HG02798 (cell line): ENCODE measurements around the gene WDR45B.
A peak's percentile ranks its signal among the peaks of the same experiment; 100 is the strongest.
"Not testable (repeated sequence)": the region's sequence is repeated elsewhere in the genome, so short reads cannot be mapped to it uniquely, and the experiment has no call there.

Source experiments
- ATAC-seq: cut with Tn5 transposase; IDR thresholded peaks from one replicate; pipeline ENCODE4 v1.9.1; 2021; ENCODE audit warnings: mild to moderate bottlenecking; ENCODE audit not compliant: unreplicated experiment, poor library complexity

The WDR45B gene

DNA sequence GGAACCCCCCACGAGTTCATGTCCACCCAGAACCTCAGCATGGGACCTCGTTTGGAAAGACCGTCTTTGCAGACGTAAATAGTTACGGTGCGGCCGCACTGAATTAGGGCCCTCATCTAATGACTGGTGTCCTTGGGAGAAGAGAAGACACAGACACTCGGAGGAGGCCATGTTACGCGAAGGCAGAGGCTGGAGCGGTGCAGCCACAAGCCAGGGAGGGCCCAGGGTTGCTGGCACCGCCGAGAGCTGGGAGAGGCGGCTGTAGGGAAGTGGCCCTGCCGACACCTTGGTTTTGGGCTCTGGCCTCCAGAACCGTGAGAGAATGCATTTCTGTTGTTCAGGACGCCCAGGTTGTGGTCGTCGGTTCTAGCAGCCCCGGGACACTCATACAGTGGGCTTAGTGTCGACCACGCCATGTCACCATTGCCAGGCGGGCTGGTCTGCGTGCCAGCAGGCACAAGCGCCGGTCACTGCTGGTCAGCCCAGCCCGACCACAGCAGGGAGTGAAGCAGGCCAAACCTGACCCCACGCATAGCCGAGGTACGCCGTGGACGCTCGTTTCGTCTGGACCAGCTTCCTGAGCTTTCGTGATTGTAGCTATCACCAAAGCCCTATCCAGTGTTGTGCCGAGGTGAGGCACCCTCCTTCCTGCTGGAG lies 10.7 kb upstream of the WDR45B start:
- no peak for ATAC-seq

DNA sequence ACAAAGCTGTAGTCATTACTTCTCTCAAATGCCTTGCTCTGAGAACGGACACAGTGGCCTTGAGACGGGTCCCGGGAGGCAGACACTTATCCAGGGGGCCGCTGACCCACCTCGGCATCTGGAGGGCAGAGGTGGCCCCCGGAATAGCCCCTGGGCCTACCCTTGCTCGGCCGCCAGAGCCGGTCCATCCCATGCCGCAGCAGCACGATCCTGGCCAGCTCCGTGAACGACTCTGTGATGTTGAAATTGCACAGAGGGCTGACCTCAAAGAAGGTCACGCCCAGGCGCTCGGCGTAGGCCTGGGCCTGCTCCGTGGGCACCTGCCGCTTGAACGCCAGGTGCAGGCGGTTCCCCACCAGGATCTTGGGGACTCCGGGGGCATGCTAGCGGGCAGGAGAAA lies 10.1 kb upstream of the WDR45B start:
- no peak for ATAC-seq

DNA sequence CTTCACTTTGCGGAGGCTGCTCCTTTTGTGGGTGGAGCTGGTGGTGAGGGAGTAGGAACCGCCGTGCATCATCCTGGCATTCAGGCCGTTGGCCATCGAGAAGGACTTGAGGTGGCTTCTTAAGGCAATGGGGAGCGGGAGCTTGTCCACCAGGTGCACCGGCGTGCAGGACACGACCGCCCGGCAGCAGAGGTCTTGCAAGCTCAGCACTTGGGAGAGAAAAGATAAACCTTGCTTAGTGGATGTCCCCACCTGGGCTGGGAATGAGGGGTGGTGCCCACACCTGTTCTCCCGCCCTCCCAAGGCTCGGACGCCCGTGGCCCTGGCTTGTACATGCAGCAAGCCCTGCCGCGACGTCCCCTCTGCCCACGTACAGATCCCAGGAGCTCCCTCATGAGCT lies 9.7 kb upstream of the WDR45B start:
- ATAC-seq = no peak

DNA sequence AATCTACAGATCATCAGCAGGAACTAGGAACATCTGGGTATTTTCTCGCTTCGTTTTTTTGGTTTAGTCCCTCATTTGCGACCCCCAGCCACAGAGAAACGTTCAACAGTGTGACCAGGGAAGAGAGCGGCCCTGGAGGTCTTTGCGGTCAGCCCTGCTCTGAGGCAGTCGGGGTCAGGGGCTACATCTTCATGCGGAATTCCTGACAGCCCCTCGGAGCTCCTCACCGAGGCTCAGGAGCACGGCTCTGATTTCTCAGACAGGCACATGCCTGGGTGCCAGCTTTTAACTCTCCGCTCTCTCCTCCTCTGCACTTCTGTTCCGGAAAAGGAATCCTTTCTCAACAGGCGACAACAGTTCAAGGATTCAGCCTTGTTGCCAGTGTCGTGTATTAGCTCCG lies 8.0 kb upstream of the WDR45B start:
- ATAC-seq = no peak

DNA sequence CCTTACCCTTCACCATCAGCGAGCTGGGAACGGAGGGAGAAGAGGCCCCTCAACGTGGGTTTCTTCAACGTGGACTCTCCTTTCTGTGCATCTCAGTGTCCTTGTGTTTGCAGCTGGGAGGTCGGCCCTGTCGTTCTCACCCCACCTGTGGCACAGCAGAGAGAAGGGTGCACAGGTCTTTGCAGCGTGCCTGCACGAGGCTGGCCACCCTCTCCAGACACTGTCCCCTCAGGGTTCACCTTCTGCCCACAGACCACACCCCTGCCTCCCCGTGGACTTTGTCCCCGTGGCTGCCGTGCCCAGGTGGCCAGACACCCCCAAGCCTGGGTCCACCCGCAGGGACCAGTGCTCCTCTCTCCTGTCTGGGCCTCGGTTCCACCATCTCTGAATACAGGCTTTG lies 7.3 kb upstream of the WDR45B start:
- ATAC-seq = no peak

DNA sequence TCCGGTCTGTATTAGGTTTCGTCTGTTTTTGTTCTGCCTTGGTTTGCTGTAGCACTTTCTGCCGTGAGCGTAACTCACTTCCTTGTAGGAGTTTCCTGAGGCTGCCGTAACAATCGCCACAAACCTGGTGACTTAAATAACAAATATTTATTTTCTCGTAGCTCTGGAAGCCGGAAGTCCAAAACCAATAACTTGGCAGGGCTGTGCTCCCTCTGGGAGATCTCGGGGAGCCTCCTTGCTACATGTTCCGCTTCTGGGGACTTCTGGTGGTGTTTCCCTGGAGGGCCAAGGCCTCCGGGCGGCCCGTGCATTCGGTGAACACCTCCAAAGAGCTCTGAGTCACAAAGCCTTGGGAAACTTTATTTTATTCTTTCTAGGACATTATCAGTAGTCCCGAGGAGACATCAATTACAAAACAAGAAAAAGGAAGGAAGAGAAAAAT lies 6.8 kb upstream of the WDR45B start:
- no peak for ATAC-seq

DNA sequence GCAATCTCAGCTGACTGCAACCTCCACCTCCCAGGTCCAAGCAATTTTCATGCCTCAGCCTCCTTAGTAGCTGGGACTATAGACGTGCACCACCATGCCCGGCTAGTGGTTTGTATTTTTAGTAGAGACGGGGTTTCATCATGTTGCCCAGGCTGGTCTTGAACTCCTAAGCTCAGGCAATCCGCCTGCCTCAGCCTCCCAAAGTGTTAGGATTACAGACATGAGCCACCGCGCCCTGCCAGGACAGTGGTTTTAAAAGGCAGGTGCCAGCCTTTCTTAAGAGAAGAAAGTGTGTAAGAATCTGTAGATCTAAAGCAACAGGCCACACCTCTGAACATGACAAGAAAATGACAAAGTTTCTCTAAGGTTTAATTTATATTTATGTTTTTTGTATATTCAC lies 6.4 kb upstream of the WDR45B start:
- ATAC-seq = not testable (repeated sequence)

DNA sequence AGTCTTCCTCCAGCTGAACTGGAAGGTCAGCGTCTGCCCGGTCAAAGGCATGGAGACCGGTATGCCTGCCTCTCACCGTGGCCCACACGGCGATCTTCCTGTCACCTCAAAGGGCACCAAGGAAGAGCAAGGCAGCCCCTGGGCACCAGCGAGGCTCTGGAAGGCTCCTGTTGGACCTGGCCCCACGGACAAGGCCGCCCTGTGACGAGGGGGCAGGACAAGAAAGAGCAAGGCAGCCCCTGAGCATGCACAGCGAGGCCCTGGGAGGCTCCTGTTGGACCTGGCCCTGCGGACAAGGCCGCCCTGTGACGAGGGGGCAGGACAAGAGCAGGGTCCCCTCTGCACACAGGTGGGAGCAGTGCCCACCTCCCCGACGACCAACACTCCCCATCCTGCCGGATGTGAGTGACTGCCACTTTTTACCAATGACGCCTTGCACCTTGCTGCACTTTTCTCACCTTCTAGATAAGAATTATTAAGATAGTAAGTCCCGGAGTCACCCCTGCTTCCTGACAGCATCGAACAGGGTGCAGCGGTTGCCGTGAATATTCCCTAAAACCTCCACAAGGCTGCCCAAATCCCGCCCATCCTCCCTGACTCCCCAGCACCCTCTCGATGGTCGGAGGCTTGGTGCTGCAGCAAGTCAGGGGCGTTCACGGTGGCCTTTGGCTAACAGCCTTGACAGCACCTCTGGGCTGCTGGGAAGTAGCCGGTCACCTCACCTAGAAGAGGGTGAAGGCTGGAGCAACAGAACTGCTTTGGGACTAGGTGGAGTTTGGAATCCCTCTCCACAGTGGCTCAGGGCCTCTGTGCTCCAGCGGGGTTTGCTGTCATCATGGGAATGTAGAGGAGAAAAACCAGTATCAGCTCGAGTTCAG lies 5.6 kb upstream of the WDR45B start:
- ATAC-seq = no peak

DNA sequence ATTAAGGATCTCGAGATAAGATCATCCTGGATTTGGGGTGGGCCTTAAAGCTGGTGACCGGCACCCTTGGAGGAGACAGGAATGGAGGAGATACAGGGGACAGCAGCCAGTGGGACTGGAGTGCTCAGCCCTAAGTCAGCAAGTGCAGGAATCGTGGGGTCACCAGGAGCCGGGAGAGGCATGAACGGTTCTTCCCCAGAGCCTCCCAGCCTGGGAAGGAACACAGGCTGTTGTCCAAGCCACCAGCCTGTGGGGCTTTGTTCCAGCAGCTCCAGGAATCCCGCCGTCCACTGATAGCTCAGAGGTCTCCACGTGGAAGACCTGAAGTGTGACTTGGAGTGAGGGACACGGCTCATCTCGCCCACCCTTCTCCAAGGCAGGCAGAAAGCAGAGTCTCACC lies 2.5 kb upstream of the WDR45B start:
- no peak for ATAC-seq

DNA sequence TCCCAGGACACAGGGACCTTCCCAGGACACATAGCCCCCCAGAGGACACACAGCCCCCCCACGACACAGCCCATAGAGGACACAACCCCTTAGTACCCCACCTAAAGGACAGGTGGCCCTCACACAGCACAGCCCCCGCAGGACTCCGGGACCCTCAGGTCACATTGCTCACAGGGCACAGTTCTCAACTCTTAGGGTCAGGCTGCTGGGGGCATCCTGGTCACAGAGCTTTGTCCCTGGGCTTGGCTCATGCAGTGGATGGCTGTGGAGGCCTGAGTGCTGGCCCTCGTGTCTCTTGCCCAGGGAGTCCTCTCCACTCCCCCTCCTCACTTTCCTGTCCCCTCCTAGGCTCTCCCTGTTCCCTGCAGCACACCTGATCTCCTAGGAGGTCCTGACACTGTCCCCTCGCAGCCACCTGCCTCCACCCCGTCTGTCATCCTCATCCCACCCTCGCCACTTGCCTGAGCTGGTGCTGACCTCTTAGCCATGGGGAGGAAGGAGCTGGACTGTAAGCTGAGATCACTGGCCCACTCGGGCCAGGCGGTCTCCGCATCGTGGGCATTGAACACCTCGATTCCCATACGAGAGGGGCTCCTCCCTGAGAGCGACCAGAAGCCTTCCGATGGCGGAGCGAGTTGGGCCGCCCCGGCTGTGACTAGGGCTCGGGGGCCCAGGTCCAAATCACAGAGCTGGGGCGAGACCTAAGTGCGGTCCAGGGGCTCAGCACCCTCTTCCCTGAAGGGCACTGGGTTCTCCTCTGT lies 1.4 kb upstream of the WDR45B start:
- ATAC-seq = no peak

DNA sequence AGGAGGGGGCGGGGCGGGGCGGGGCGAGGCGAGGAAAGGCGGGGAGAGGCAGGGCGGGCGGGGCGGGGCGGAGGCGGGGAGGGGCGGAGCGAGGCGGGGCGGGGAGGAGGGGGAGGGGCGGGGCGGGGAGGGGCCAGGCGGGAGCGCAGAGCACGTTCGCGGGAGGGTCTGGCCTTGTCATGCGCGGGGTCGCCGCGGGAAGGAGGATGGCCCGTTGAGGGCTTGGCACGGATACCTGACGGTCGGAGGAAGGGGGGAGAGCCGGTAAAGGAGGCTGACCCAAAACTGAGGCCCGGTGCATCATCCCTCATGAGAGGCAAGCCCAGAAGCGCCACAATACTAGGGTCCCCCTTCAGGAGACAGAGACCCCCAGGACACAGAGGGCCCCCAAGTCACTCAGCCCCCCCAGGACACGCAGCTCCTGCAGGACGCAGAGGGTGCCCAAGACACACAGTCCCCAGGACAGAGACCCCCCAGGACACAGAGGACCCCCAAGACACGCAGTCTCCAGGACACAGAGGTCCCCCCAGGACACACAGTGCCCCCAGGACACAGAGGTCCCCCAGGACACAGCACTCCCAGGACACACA lies 593 bp upstream of the WDR45B start:
- ATAC-seq = no peak

DNA sequence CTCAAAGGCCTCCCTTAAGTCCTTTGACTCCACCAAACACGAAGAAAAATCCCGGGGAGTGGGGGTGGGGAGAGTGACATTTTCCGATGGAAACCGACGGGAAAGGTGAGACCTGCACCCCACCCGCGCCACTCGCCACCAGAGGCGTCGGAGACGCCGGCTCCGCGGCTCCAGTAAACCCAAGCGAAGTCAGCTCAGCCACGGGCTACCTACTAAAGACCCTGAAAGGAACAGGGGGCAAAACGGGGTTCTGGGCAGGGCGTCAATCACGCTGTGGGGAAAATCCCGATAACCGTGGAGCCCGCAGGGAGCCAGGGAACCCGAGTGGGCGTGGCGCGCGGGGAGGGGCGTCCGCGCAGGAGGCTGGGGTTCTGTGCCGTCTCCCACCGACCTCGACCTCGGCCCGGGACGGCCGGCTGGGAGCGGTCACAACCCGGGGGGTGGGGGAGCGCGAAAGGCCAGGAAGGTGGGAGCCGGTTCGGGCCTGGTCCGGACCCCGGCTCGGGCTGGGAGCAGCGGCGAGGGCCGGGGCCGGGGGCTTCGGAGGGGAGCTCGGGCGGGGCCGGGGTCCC lies 565 bp downstream of the WDR45B start:
- ATAC-seq = peak; percentile 30

DNA sequence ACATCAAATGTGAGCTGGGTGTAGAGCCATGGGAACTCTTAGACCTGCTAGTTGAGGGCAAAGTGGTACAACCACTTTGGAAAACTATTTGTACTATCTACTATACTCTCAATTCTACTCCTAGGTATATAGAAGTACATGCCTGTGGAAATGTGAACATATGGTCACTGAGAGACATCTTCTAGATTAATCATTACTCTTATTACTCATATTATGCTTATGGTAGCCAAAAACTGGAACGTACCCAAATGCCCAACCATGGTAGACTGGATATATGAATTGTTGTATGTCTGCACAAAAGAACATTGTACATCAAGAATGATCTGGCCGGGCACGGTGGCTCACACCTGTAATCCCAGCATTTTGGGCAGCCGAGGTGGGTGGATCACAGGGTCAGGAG lies 2.7 kb downstream of the WDR45B start:
- no peak for ATAC-seq

DNA sequence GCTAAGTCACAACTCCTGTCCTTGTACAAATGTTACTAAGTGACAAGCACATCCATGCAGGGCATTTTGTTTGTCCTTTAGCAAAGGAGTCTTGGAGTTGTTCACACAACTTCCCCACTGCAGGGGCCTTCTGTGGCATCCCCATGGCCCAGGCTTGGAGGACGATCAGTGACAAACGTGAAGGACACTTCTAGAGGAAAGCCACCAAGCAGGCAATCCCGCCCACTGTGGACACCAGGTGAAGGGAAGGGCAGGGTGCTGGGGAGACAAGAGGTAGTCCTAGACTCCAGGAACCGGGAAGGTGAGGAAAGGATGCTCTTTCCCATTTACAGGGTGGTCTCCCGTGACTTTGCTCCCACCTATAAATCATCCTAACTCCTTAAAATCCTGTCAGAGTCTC lies 4.1 kb downstream of the WDR45B start:
- ATAC-seq = no peak

DNA sequence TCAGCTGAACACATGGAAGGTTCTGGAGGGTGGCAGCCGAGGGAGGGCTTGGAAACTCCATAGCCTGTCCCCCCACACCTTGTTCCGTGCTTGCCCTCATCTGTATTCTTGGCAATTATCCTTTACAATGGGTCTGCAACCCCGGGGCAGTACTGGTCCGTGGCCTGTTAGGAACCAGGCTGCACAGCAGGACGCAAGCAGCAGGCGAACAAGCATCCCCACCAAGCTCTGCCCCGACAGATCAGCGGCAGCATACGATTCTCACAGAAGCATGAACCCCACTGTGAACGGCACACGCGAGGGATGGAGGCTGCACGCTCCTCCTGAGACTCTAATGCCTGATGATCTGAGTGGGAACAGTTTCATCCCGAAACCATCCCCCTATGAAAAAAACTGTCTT lies 6.2 kb downstream of the WDR45B start:
- ATAC-seq = no peak

DNA sequence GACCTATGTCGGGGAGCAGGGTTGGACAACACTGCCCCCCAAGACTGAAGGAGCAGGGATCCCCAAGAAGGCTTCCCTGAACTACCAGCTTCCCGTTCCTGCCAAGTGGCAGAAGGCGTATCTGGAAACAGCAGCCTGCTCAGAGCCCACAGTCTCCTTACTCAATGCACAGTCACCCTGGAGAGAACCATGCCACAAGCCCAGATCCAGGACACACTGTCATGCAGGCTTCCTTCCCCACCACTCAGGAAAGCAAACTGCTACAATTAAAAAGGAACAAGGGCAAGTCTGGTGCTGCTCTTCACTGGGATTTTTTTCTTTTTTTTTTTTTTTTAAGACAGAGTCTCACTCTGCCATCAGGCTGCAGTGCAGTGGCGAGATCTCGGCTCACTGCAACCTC lies 8.2 kb downstream of the WDR45B start:
- ATAC-seq = no peak

DNA sequence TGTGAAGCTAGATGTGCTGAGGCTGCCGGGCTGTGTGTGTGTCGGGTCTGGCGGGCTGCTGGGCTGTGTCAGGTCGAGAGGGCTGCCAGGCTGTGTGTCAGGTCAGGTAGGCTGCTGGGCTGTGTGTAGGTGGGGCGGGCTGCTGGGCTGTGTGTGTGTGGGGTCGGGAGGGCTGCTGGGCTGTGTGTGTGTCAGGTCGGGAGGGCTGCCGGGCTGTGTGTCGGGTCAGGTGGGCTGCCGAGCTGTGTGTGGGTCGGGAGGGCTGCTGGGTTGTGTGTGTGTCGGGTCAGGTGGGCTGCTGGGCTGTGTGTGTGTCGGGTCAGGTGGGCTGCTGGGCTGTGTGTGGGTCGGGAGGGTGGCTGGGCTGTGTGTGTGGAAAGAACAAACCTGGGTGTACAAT lies 8.6 kb downstream of the WDR45B start:
- ATAC-seq = no peak

DNA sequence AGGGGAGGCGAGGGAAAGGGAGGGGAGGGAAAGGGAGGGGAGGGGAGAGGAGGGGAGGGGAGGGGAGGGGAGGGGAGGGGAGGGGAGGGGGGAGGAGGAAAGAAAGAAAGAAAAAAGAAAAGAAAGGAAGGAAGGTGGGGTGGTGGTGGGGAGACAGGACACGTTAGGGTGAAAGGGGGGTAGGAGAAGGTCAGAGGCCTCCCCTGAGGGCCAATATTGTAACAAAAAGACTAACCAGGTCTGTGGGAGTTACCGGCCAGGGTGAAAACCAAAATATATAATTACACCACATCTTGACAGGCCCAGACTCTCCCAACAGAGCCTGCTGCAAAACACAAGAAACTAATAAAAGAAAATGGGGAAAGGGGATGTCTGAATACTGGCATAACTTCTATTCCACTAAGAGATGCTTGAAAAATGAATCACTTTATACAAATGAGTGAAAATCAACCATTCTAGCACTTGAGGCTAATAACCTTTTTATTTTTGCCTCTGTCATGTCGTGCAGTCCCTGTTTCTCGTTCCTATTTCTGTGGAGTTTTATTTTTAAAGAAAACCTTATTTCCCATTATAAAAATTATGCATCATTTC lies 10.0 kb downstream of the WDR45B start:
- no peak for ATAC-seq

DNA sequence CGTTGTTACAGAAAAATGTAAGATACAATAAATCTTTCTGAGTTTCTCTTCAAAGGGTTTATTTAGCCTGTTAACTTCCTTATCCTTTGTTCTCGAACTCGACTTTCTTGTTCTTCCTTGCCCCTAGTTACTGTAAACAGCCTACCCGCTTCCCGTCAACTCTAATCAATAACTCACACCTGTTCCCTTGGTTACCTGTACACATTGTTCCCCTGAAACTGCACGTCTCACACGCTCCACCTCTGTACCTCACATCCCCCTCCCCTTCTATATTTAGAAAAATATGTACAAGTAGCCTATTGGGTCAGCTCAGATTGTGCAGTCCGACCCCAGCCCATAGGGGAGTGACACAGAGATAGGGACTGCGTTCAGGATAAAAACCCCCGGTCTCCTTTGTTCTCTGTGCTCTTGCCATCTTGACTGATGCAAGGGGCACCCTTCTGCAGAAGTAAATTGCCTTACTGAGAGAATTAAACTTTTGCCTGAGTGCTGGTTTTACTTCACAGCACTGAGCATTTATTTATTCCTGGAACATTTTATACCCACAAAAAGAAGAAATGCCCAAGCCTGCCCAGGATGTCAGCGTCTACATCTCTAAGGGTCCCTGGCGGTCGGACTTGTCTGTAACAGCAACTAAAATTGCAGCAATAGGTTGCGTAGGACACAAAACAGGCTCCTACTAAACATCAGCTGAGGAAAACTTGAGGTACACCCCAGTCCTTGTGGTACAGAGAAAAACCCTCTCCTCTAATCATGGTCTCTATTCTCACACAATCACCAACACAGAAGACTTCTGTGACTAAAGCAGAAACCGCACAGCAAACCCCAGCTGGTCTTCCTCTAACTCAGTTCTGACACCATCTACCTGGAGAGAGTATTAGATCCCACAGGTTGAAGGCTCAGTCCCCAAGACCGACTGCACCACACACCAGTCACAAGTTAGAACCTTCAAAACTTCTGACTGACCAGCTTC lies 11.3 kb downstream of the WDR45B start:
- ATAC-seq = no peak
